Keratinocyte (primary cell): Measurements from ENCODE around the gene ITGB8.

ENCODE experiments used
- EZH2 ChIP-seq: IDR thresholded peaks from one replicate; pipeline ENCODE4 v1.6.1; 2012; ENCODE audit warnings: inconsistent platforms, mild to moderate bottlenecking, low read length, moderate library complexity
- TF ChIP-seq, protein P1 (sequence below), 3 experiments: IDR thresholded peaks in 1 of 3; conservative IDR thresholded peaks in 1 of 3; optimal IDR thresholded peaks in 1 of 3; 2 replicates in 2 of 3; 3 replicates in 1 of 3; pipeline versions ENCODE3 to v1.5.1; 2011; ENCODE audit warnings: low read length in 3 of 3, mild to moderate bottlenecking in 3 of 3, moderate library complexity in 2 of 3, control low read depth in 1 of 3, inconsistent platforms in 1 of 3; ENCODE audit not compliant: insufficient read depth in 2 of 3; ENCODE audit errors: extremely low read depth in 1 of 3

DNA sequence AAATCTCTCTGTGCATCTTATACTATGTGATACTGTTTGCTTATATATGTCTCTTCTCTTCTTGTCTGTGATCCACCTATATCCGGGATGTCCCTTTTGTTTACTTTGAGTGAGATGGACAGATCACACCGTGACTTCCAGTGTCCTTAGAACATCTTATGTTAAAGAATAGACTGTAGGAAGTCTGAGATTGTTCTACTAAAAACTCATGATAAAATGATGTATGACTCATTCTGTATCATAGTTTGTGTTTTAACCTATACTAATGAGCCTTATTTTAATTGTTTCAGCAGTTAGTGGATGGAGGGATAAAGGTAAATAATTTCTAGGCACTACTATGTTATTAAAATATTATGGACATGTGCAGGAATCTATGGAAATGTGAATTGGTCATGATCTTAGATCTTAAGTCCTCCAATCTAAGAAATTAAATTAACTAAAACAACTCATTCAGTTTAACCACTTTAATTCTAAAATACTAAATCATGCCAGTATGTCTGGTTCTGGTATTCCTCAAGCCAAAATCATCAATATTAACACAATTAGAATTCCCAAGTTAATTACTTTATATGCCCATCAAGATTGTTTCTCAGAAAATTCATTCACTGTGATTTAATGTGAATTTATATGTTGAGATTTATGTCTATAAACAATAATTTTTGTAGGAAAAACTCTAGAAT, 32.0 kb downstream of the ITGB8 start:
- TF ChIP-seq, protein P1, sequence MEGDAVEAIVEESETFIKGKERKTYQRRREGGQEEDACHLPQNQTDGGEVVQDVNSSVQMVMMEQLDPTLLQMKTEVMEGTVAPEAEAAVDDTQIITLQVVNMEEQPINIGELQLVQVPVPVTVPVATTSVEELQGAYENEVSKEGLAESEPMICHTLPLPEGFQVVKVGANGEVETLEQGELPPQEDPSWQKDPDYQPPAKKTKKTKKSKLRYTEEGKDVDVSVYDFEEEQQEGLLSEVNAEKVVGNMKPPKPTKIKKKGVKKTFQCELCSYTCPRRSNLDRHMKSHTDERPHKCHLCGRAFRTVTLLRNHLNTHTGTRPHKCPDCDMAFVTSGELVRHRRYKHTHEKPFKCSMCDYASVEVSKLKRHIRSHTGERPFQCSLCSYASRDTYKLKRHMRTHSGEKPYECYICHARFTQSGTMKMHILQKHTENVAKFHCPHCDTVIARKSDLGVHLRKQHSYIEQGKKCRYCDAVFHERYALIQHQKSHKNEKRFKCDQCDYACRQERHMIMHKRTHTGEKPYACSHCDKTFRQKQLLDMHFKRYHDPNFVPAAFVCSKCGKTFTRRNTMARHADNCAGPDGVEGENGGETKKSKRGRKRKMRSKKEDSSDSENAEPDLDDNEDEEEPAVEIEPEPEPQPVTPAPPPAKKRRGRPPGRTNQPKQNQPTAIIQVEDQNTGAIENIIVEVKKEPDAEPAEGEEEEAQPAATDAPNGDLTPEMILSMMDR (optimal IDR thresholded peaks at IDR 0.05 in 1 of 3, IDR thresholded peaks at IDR 0.05 in 1 of 3, conservative IDR thresholded peaks at IDR 0.05 in 1 of 3; ENCODE audit: extremely low read depth in 1 of 3, insufficient read depth in 2 of 3, low read length in 3 of 3) = no peak
- no peak for TF ChIP-seq EZH2
